GM18520 (cell line): ENCODE measurements around the gene MCTP2.

Experiments used
- ATAC-seq: cut with Tn5 transposase; IDR thresholded peaks from one replicate; pipeline ENCODE4 v1.9.1; 2021; ENCODE audit not compliant: unreplicated experiment

Gene MCTP2

DNA sequence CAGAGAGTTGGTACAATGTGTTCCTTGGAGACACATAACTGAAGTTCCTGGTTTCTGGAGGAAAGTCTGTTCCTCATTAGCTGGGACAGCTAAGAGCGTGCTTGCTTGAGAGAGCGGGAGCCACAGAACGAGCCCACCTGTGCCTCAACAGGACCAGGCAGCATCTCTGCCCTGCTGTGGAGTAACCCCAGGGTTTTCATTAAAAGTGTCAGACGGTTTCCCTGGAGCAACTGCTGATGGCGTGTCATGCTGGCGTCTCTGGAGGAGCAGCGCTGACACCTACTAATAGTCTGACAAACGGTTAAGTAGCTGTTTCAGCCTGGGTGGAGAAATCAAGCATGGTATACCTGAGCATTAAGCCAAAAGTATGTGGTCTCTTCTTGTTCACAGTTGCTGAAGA, 150.0 kb downstream of the MCTP2 start:
- ATAC-seq, result no peak

DNA sequence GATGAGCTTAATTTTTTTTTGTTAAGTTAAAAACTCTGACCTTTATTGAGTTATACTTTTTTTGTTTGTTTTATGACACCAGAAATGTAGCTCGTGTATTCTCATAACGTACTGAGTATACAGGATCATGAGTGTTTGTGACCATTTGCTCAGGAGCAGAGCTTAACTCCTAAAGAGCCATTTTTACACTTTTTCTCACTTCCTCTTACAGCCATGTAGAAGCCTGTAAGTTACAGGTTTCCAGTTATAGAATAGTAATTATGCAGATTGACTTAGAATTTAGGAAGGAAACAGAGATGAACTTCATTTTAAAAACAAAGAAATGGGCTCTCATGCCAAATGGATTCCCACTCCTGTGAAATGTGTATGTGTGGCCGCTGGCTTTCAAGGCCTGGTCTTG, 151.7 kb downstream of the MCTP2 start:
- ATAC-seq, result no peak

DNA sequence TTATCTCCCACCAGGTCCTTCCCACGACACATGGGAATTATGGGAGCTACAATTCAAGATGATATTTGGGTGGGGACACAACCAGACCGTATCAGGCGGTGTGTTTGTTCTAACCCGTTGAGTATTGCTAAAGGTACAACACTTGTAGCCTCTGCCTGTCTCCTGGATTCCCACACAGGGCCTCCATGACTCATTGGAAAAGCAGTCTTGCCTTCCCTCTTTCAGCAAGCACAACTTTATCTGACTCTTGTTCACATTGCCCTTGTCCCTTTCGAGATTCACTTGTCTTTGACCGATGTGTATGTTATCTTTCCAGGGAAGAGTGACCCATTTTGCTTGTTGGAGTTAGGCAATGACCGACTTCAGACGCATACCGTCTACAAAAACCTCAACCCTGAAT, 152.3 kb downstream of the MCTP2 start:
- ATAC-seq, result no peak

DNA sequence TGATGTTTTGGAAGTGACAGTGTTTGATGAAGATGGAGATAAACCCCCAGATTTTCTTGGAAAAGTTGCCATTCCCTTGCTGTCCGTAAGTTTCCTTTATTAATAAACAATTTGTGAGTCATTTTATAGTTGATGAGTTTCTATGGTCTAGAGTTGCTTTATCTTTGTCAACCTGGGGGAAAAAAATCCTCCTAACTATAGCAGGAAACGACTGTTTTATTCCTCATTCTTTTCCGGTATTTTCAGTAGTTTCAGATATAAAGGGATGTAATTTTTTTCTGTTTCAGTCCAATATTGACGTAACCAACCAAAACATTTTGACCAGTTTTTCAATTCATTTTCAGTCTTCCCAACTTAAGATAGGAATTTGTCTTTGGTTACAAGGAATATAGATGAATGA, 154.1 kb downstream of the MCTP2 start:
- ATAC-seq, result no peak

DNA sequence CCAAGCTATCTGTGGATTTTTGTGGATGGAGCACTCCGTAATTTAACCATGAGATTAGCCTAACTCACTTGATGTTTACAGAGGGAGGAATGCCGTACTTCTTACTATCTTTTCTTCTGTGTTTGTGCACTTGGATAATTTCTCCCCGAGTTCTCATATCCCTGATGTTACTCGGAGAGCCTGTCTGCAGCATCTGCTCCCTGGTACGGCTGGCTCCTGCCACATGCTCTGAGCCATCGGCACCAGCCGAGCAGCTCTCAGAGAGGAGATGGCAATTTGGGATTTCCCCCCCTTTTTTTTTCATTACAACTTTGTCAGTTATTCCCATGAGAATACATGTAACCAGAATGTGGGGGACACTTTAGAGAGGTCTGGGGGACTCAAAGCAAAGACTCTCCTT, 155.0 kb downstream of the MCTP2 start:
- ATAC-seq, result no peak

DNA sequence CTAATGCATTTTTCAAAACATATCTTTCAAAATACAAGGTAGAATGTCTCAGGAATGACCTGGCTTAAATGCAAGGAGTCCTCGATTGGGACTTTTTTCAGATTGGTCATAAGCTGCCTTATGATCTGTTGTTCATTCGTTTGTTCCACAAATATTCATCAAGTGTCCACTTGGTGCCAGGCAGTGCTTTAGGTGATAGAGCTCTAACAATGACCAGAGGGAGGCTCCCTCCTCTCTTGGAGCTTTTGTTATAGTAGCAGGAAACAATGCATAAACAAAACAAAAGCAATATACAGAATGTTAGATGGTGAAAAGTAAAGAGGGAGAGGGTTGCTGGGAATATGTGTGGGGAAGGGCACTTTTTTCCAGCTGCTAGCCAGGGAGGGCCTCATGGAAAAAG, 156.1 kb downstream of the MCTP2 start:
- no peak for ATAC-seq

DNA sequence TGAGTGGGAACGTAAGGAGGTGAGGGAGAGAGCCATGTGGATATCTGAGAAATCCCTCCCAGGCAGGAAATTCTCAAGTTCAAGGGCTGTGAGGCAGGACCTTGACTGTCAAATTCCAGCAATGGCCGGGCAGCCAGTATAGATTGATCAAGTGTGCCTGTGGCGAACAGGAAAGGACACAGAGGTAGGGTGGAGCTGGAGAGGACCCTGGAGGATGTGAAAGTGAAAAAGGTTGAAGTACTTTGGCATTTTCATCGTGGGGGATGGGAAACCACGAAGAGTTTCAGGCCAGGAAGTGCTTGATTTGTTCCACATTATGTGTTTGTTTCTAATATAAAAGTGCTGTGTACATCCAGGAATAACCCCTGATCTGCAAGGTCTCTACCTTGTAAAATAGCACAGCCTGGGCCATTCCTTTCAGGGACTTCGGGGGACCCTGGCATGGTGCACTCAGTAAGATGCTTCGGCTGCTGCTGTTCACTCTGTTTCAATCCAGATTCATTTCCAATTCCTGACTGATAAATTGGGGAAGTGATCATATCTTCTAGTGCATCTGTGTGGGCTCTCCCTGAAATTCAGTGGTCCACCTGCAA, 156.6 kb downstream of the MCTP2 start:
- no peak for ATAC-seq

DNA sequence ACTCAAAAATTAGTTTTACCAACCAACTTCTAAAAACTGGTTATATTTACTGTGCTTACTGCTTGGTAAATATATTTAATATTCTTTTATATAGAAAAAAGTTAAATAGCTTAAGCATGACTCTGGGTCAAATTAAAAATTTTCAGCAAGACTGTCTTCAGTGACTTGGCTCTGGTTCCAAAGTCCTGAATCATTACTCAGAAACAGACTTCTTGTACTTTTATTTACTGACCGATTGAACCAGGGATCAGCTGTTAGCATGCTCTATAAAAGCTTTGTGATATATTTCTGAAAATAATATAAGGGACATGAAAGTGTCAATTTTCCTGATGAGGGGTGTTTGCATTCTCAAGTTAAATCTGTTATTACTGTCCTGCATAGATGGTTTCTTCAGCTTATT, 164.3 kb downstream of the MCTP2 start:
- no peak for ATAC-seq

DNA sequence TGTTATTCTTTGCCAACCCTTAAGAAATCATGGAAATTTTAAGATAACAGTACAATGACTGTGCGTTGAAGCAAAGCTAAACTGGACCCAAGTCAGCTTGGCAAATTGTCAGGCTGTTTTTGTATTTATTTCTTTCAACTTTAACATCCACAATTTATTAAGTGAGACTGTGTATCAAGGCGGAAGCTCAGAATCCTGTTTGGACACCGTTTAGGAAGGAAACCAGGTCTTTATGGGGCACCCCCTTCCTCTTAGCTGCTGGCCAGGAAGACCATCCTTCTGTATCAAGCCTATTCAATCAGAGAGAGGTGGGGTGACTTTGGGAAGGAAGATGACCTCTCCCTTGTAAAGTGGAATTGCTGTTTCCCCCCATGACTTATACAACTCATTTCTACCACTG, 166.0 kb downstream of the MCTP2 start:
- no peak for ATAC-seq

DNA sequence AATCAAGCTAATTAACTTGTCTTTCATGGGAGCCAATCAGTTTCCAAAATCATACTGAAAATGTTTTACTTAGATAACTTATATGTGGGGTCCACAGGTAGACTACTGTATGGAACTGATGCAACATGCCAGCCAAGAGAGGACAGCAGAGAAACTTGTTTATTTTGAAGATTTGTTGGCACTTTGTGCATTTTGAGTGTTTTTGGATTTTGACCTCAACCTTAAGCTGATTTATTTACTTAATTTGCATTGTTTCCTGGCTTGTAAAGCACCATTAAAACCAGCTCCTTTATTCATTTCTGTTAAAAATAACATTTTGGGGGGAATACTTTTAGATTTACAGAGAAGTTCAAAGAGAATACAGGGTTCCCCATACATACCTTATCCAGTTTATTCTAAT, 166.6 kb downstream of the MCTP2 start:
- no peak for ATAC-seq

DNA sequence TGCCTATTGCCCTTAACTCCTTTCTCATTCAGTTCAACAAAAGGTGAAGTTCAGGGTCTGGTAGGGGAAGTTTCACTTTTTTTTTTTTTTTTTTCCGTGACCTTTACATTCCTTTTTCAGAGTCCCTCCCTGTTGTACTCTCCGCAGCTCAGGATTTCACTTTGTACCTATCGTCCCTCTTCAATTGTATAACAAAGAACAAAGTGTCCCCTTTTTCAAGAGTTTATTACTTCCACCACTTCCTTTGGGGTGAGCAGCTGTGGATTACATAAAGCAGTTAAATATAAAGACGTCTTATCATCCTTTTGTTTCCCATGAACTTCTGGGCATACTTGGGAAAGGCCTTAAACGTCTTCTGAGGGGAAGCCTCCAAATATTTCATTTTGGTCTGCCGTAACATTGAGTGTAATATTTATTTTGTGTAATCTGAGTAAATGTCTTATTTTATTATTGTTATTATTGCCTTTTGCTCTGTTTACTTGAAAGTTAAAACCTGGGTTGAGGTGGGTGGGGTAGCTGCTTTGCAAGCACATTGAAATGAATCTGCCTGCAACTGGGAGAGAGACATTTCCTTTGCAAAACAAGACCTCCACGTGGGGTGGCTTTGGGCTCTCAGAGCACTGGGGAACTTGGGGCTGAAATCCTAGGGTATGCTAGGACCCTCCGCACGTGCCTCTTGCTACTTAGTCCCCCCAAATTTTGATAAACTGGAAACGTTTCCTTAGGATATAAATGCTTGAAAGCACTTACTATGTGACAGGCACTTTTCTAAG, 169.4 kb downstream of the MCTP2 start:
- no peak for ATAC-seq

DNA sequence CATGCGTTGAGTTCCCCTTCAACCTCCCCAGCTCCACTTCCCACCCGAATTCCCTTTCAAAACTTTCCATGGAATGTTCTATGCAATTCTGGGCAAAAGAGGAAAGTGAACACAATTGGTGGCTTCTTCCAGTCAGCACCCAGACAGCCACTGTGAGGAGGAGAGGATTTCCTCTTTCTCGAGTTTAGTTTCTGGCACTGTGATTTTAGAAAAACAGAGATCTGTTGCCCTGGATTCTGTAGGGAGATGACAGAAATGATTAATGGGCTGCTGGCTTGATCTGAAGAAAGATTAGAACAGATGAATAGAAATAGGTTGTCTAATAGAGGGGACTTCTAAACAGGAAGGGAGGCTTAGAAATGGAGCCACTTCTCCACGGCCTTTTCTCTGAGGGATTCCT, 172.0 kb downstream of the MCTP2 start:
- ATAC-seq, result no peak

DNA sequence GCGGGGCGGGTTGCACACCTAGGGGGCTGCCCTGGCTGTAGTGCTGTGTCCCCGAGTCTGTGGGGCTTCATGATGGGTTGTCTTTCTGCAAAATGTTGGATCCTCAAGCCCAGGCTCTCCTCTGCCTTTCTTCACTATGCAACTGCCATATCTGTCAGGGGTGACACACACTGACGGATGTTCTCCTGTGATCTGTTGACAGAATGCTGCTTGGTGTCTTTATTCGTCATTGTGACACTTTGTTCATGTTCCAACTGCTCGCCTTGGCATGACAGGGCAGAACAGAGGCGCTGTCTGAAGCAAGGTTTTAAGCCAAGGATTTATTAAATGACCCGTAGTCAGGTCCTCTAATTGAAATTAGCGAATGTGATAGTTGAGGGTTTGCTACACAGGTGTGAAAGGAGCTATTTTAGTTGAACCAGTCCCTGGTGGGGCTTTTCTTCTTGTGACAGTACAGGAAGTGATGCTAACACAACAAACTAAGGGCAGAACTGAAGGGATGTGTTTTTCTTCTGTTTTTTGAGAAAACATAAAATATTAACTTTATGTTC, 173.4 kb downstream of the MCTP2 start:
- ATAC-seq, result no peak

DNA sequence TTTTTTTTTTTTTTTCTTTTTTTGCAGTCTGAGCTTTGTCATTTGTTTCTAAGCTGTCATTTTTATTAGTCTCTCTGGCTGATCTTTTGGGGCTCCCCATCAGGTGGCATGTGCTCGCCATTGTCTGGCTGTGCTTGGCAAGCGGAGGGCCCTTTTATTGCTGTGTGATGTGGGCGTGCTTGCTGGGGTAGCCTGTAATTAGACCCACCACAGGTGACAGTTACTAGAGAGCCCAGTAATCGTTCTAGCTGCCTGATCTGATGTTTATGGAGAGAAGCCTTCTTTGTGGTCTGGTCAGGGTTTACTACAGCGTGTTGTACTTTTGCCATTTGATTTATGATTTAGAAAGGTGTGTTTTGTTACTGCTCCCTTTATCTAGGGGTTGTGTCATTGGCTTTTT, 179.9 kb downstream of the MCTP2 start:
- no peak for ATAC-seq

DNA sequence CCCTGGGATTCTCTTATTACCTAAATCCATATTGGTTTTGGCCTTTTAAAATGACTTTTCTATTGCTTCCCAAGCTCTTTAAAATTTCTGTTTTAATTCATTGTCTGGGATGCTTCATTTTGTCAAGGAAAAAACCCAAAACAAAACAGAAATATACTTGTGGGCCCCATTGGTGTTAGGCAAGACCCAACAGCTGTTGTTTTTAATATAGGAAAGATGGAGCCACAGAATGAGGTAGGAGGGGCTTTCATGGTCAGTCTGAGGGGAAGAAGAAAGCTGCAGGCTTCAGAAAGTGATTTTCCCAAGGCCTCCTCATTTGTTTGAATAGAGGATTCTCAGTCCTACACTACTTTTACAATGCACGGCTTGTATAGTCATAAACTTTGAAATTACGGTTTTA, 180.5 kb downstream of the MCTP2 start:
- ATAC-seq, result no peak

DNA sequence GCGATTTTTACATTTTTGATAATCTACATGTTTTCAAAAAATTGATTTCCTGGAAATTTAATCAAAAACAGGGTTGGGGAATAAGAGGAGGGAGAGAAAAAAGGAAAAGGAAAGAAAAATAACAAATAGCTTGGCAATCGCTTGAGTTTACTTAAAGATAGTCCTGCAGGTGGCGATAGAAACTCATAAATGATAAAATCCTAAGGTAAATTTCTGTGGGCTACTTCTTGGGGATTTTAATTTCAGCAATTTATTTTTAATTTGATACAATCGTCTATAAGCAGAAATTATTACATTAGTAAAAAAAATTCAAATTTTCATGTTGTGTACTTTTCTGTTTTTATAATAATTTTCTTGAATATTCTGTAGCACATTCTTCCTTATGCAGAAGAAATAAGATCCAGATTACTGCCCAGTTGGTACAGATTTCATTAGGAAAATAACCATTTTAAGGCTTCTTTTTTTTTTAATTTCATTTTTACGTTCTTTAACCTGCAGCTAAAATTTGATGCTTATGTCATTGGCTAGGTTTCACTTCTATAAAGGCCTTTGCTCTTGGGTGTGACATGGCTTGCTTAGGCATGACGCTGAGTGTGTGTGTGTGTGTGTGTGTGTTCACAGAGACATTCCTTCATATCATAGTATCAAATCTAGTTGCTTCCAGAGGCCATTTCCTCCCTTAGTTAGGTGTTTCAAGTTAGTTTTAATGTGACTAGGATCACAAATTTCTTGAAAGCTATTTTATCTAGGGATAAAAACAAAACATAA, 181.8 kb downstream of the MCTP2 start:
- no peak for ATAC-seq

DNA sequence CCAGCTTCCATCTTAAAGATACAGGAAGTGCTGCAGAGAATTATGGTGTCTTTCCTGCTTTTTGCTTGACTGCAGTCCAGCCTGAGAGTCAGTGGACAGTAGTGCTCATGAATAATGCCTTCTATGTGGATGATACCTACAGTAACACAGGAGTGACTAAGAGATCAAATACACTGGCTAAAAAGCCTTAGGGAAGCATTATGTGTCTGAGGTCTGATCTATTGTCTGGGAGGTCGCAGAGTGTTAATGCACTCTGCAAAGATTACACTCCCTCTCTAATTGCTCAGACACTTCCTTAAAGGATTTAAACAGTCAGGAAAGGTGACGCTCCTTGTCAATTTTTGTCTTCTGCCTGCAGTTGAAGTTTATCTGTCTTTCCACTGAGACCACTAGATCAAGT, 183.6 kb downstream of the MCTP2 start:
- no peak for ATAC-seq

DNA sequence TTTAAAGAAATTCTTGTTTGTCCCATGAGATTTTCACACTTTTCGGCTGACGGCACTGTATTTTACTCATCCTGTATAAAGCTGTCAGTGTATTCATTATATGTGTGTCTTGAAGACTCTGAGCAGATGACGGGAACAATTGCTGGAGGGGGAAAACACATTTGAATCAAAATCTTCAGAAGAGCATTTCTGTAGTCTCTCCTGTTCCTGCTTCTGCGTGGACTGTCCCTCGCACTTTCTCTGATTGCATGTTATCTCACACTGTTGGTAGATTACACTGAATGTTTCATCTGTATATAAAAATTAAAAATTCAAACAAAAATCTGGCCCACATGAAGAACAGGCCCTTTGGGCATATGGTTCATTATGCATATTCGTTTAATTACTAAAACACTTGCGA, 184.9 kb downstream of the MCTP2 start:
- ATAC-seq, result no peak

DNA sequence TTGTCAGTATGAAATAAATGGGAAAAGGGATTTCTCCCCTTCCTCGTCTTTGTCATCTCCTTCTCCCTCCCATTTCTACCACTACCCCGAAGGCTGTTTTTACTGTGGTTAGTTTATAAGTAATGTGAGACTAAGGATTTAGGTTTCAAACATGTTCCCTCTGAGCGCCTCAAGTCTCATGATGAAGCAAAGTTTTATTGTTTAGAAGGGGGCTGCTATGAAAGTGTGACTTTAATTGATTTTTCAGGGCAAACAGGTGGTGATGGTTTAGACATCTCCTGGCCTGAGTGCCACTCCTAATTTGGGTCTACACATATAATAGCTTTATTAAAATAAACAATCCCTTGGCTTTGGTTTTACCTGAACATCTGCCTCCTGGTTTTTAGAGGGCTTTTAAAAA, 185.5 kb downstream of the MCTP2 start:
- no peak for ATAC-seq

DNA sequence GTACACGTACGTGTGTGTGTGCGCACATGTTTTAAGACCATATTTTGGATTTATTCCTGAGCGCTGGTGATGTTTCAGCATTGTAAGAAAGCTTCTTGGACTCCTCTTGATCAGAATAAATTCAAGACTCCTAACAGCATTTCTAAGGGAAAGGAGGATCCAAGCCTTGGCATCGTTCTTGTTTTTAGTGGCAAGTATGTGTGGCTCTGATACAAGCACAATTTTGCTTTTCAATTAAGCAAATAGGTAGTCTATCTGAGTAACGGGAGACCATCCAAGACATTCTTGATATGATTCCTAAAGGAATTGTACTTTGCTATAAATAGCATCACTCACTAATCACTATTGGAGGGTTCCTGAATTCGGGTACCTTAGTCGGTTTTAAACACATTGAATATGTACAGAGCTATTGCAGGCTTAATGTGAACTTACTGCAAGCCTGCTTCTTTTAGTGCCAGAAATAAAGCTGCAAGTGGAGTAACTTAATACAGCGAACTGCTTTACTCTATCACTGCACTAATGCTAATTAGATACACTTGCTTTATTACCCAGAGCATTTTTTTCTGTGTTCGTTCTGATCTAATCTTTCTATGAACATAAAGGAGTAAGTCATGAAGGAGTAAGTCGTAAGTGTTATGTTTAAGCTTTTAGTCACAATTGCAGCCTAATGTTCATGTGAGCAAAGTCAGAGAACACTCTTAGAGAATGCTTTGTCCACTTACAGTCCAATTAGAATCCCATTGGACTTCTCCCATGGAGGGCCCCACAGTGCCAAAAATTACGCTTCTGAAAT, 186.3 kb downstream of the MCTP2 start:
- no peak for ATAC-seq

DNA sequence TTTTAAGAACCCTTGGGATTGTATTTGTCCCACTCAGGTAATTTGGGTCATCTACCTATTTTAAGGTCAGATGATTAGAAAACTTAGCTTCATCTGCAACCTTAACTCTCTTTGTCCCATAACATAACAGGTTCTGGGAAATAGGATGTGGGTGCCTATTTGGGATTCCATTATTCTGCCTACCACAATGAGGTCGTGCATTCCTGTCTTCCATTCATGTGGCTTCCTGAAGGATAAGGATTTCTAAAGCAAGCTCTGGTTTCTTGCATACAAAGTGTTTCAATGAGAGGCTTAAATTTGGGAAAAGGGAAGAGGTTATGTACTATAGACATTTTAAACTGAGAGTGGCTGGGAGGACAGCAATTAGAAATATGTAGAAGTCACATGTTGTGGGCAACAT, 190.3 kb downstream of the MCTP2 start:
- no peak for ATAC-seq
